T-helper 2 cell treated with Interferon-gamma antibody and Interleukin-4, amounts not matched to agents 5 μg/mL and 100 μg/mL, for 36 hours (primary cell): Measurements from ENCODE around the gene PSAP.
"Not testable (repeated sequence)": the region's sequence is repeated elsewhere in the genome, so short reads cannot be mapped to it uniquely, and the experiment has no call there.

Experiments used
- DNase-seq: peaks from one replicate; pipeline ENCODE4 v3.0.0; 2021; ENCODE audit warnings: low spot score
- H3K27ac Mint-ChIP-seq: one replicate; pipeline ENCODE4 v1.8.0; 2021; ENCODE audit warnings: mild to moderate bottlenecking, mixed read lengths
- H3K27me3 Mint-ChIP-seq: one replicate; pipeline ENCODE4 v1.8.0; 2021; ENCODE audit warnings: low read depth, mixed read lengths
- H3K36me3 Mint-ChIP-seq: one replicate; pipeline ENCODE4 v1.8.0; 2021; ENCODE audit warnings: low read depth, mixed read lengths
- H3K4me1 Mint-ChIP-seq: one replicate; pipeline ENCODE4 v1.8.0; 2021; ENCODE audit warnings: low read depth, mixed read lengths
- H3K4me3 Mint-ChIP-seq: one replicate; pipeline ENCODE4 v1.8.0; 2022; ENCODE audit warnings: mild to moderate bottlenecking, moderate library complexity, mixed read lengths
- H3K9me3 Mint-ChIP-seq: one replicate; pipeline ENCODE4 v1.8.0; 2021; ENCODE audit warnings: mixed read lengths

The PSAP gene

DNA sequence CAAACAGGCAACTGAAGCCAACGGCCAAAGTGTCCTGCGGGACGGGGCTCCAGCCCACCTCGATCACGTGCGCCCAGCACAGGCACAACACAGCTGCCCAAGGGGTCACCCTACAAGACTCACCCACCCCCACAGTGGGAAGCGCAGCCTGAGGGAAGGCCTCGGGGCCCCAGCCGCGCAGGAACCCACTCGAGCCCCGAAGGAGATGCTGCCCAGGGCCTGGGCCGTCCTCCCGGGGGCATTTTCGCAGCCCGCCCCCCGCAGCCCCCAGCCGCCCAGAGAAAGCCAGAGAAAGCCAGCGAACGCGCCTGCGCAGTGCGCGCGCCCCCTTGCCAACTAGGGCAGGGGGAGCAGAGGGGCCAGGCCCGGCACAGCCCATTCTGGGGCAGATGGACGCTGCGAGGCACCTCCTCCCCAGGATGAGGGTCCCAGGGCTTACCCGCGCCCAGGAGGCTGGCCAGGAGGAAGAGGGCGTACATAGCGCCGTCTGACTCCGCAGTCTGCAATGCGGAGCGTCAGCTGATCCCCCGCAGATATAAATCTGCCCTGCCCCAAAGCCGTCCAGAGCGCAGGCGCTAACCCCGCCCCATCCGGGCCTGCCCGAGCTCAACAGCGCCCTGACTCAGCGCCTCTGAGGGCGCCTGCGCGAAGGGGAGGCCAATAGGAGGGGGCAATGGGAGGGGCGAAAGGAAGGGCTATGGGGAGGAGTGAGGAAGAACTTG, at the start of gene PSAP:
PSAP (minus strand) TSS at position 509 of the 722 bp plus-strand sequence; CDS start at position 479, 30 bp downstream.
- Mint-ChIP-seq H3K9me3 (peaks cover 4% of the 10 kb centered on the region), H3K27ac (peak within 1 kb of the TSS; percentile 80), H3K4me3 (peak within 1 kb of the TSS; percentile 96), H3K36me3 (peaks cover 8% of the 10 kb centered on the region), H3K27me3 (no peaks in the 10 kb centered on the region), H3K4me1 (peaks cover 27% of the 10 kb centered on the region)
- DNase-seq = peak; percentile 99

DNA sequence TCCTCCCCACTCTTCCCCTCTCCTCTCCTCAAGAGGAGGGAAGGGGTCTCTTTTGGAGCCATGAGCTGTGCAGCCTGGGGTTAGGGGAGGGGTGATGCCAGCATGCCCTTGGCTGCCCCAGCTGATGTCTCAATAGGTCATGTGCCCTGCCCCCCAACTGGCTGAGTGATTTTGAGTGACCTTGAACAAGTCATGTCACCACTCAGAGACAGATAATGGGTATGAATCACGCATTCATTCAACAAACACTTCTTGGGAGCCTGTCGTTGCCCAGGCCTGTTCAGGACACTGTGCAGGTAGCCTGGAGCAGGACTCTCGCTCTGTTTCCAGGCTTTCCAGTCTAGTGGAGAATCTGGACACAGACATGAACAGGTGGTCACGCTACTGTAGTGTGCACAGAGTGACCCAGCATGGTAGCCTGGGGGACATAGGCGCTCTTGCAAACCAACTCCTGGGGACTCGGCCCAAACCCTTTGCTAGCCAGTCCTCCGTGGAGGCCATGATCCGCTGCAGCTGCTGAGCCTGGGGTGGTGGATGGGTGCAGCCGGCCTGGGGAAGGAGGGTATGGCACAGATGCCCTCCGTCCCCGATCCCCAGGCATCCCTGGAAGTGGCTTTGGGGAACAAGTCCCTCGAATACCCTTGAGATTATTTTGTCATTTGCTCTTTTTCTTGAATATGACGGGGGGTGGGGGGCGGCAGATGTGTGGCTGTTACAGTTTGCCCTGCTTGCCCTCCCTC, 49.6 kb upstream of the PSAP start:
- Mint-ChIP-seq H3K27ac (no peak overlapping the region), H3K9me3 (no peaks in the 10 kb centered on the region), H3K4me1 (no peaks in the 10 kb centered on the region), H3K4me3 (no peak overlapping the region), H3K27me3 (no peaks in the 10 kb centered on the region), H3K36me3 (no peaks in the 10 kb centered on the region)
- no peak for DNase-seq

DNA sequence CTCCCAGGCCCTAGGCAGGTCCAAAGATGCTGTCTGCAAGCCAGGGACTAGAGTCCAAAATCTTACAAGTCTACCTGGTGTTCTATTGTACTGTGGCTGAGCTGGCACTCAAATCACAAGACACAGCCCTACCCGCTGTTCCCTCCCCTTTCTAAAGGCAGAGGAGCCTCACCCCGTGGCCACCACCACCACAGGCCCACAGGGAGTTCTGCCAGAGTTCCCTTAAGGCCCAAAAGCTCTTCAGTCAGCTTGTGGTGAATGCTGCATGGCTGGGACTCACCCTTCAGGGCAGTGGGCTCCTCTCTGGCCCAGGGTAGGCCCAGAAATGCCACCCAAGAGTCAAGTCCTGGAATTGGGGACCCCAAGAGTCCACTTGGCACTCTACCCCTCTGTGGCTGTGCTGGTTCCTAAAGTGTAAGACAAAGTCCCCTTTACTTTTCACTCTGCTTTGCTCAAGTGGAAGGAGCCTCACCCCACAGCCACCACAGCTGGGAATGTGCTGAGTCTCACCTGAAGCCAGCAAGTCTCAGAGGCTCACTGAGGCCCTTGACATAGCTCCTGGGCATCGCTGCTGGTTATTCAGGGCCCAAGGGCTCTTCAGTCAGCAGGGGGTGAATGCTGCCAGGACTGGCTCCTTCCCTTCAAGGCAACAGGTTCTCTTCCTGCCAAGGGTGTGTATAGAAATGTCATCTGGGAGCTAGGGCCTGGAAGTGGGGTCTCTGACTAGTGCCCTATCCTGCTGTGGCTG, 48.8 kb upstream of the PSAP start:
- H3K36me3 Mint-ChIP-seq = no peaks in the 10 kb centered on the region
- H3K27me3 Mint-ChIP-seq = no peaks in the 10 kb centered on the region
- no peak overlapping the region for H3K4me3 Mint-ChIP-seq
- no peak overlapping the region for H3K27ac Mint-ChIP-seq
- no peak for DNase-seq
- no peaks in the 10 kb centered on the region for H3K4me1 Mint-ChIP-seq
- no peaks in the 10 kb centered on the region for H3K9me3 Mint-ChIP-seq

DNA sequence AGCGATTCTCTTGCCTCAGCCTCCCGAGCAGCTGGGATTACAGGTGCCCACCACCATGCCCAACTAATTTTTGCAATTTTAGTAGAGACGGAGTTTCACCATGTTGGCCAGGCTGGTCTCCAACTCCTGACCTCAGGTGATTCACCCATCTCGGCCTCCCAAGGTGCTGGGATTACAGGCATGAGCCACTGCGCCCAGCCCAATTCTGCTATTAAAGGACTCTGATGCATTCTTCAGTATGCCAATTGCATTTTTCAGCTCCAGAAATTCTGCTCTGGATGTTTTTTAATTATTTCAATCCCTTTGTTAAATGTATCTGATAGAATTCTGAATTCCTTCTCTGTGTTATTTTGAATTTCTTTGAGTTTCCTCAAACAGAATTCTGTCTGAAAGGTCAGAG, 47.3 kb upstream of the PSAP start:
- H3K36me3 Mint-ChIP-seq, H3K27me3 Mint-ChIP-seq, H3K4me3 Mint-ChIP-seq, H3K27ac Mint-ChIP-seq, H3K9me3 Mint-ChIP-seq, DNase-seq, H3K4me1 Mint-ChIP-seq: not testable (repeated sequence)

DNA sequence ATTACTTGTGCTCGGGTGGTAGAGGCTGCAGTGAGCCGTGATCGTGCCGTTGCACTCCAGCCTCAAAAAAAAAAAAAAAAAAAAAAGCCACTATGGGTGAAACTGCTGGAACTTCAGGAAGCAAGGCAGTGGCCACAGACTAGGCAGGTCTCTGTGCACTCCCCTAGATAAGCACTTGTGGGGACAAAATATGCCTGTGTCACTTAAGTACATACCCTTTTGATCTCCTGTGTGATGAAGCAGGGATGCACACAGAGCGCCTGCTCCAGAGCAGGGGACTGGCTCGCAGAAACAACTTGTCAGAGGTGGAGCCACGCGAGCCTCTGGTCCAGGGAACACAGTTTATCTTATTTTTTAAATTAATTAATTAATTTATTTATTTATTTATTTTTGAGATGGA, 42.9 kb upstream of the PSAP start:
- H3K27ac Mint-ChIP-seq = no peak overlapping the region
- no peaks in the 10 kb centered on the region for H3K9me3 Mint-ChIP-seq
- peaks cover 4% of the 10 kb centered on the region for H3K4me1 Mint-ChIP-seq

DNA sequence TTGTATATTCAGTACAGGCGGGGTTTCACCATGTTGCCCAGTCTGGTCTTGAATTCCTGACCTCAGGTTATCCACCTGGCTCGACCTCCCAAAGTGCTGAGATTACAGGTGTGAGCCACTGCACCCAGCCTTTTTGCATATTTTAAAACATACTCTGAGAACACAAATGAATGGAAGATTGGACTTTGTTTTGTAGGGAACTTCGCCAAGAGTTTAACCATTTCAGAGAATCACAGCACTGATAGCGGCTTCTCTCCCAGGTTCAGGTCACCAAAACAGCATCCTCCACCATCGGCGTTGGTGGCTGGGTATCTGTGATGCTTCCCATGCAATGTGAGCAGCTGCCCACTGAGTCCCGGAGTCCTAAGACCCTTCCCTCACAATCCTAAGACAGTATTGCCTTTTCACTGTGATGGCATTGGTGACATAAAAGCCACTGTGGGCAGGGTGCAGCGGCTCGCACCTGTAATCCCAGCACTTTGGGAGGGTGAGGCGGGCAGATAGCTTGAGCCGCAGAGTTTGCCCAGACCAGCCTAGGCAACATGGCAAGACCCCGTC, 42.3 kb upstream of the PSAP start:
- peaks cover 9% of the 10 kb centered on the region for H3K4me1 Mint-ChIP-seq
- H3K9me3 Mint-ChIP-seq = no peaks in the 10 kb centered on the region
- no peak for DNase-seq
- no peak overlapping the region for H3K4me3 Mint-ChIP-seq
- H3K36me3 Mint-ChIP-seq = no peaks in the 10 kb centered on the region
- H3K27ac Mint-ChIP-seq = no peak overlapping the region
- peaks cover 19% of the 10 kb centered on the region for H3K27me3 Mint-ChIP-seq

More for the DNA sequence above, 42.9 kb upstream of the PSAP start:
- H3K36me3 Mint-ChIP-seq = no peaks in the 10 kb centered on the region
- no peak overlapping the region for H3K4me3 Mint-ChIP-seq
- no peak for DNase-seq
- peaks cover 14% of the 10 kb centered on the region for H3K27me3 Mint-ChIP-seq

DNA sequence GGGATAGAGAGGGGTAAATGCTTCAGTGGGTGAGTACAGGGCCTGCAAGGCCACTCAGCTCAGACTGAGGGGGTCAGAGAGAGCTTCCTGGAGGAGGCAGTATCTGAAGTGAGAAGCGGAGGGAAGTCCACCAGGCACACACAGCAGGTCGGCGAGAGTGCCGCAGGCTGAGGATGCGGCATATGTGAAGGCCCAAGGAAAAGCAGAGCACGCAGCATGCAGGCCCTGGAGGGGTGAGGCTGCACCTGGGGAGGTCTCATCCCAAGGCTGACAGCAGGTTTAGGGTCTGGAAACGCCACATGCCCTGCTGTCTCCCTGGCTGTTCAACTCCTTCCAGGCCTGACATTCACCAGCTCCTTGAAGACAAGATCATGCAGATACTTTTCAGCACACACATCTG, 40.4 kb upstream of the PSAP start:
- H3K27me3 Mint-ChIP-seq = peaks cover 30% of the 10 kb centered on the region
- H3K4me3 Mint-ChIP-seq = no peak overlapping the region
- no peaks in the 10 kb centered on the region for H3K36me3 Mint-ChIP-seq
- H3K9me3 Mint-ChIP-seq = no peaks in the 10 kb centered on the region
- no peak overlapping the region for H3K27ac Mint-ChIP-seq
- DNase-seq = no peak
- peaks cover 9% of the 10 kb centered on the region for H3K4me1 Mint-ChIP-seq

DNA sequence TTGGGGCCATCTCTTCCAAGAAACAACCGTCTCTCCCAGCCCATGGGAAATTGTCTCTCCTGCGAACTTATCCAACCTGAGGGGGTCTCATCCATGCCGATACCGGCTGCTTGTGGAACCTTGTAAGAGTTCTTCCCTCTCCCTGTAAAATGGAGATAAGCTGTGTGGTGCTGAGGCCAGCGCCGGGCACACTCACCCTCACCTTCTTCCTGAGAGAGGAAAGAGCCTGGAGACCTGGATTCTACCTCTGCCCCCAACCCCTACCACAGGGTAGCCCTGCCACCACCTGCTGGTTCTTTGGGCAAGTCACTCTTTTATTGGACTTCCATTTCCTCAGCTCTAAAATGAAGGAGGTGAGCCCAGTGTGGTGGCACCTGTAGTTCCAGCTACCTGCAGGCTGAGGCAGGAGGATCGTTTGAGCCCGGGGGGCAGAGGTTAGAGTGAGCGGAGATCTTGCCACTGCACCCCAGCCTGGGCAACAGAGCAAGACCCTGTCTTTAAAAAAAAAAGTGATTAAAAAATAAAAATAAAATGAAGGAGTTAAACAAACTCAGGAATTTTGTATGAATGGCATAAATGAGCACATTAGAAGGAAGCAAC, 38.4 kb upstream of the PSAP start:
- H3K9me3 Mint-ChIP-seq = no peaks in the 10 kb centered on the region
- no peak overlapping the region for H3K27ac Mint-ChIP-seq
- peaks cover 9% of the 10 kb centered on the region for H3K4me1 Mint-ChIP-seq
- peak overlapping the region; percentile 83 for H3K4me3 Mint-ChIP-seq
- no peak for DNase-seq
- peaks cover 30% of the 10 kb centered on the region for H3K27me3 Mint-ChIP-seq
- no peaks in the 10 kb centered on the region for H3K36me3 Mint-ChIP-seq

DNA sequence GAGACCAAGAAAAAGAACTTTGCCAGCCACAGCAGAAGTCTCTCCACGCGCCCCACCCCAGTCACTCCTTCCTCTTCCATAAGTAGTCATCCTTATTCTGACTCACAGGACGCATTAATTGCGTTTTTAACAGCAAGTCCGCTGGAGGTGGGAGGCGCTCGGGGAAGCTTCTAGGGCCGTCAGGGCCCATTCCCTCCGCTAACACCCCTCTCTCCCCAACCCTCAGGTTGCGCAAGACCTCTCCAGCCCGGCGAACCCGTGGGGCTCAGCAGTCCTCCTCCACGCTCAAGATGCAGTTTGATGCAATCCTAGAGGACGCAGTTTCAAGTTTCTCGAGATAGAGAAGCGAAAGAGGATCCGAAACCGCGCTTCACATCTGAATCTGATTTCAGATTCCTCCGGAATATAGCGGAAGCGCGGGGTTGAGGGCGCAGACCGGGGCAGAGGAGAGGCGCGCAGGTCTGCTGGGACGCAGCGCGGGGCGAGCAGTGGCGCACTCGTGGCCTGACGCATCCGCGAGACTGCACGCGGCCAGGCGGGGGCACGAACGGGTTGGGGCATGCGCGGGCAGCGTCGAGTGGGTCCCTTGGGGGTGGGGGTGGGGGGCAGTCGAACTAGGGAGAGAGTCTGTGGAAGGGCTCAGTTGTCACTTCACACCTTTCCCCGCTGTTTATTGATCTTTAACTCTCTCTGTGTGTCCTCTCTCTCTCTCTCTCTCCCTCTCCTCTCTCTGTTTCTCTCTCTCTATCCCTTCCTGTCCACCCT, 37.8 kb upstream of the PSAP start:
- peaks cover 9% of the 10 kb centered on the region for H3K4me1 Mint-ChIP-seq
- peak overlapping the region; percentile 21 for H3K27ac Mint-ChIP-seq
- peak overlapping the region; percentile 83 for H3K4me3 Mint-ChIP-seq
- peak; percentile 67 for DNase-seq
- peaks cover 30% of the 10 kb centered on the region for H3K27me3 Mint-ChIP-seq
- H3K36me3 Mint-ChIP-seq = no peaks in the 10 kb centered on the region
- no peaks in the 10 kb centered on the region for H3K9me3 Mint-ChIP-seq

DNA sequence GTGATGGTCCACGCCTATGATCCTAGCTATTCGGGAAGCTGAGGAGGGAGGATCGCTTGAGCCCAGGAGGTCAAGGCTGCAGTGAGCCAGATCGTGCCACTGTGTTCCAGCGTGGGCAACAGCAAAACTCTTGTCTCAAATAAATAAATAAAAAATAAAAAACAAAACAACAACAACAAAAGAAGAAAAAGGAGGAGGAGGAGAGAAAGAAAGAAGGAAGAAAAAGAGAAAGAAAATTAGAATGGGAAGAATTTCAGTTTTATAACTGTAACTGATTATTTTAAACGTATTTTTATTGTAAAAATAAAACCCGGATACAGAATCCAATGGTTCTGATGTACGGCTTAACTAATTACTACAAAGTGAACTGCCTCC, 37.2 kb upstream of the PSAP start:
- Mint-ChIP-seq H3K27me3 (peaks cover 30% of the 10 kb centered on the region), H3K4me3 (peak overlapping the region; percentile 83), H3K36me3 (no peaks in the 10 kb centered on the region), H3K4me1 (peaks cover 12% of the 10 kb centered on the region), H3K27ac (no peak overlapping the region), H3K9me3 (no peaks in the 10 kb centered on the region)
- DNase-seq = no peak

DNA sequence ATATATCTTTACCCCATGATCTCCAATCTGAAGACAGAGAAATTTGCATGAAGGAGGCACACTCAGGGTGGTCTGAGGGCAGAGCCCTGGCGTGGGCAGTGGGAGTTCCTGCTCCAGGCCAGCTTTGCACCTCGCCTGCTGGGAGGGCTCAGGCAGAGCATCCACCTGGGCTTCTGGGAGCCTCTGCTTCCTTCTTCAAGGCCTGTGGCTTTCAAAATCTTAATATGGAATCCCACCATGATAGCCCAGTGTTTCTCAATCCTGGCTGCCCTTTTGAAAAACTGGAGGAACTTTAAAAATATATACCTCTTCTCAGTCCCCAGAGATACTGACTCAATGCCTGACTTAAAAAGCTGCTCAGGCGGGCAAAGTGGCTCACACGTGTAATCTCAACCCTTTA, 36.7 kb upstream of the PSAP start:
- Mint-ChIP-seq H3K27ac (no peak overlapping the region), H3K4me3 (peak overlapping the region; percentile 83), H3K36me3 (no peaks in the 10 kb centered on the region), H3K4me1 (peaks cover 12% of the 10 kb centered on the region), H3K27me3 (peaks cover 30% of the 10 kb centered on the region), H3K9me3 (no peaks in the 10 kb centered on the region)
- DNase-seq = no peak

DNA sequence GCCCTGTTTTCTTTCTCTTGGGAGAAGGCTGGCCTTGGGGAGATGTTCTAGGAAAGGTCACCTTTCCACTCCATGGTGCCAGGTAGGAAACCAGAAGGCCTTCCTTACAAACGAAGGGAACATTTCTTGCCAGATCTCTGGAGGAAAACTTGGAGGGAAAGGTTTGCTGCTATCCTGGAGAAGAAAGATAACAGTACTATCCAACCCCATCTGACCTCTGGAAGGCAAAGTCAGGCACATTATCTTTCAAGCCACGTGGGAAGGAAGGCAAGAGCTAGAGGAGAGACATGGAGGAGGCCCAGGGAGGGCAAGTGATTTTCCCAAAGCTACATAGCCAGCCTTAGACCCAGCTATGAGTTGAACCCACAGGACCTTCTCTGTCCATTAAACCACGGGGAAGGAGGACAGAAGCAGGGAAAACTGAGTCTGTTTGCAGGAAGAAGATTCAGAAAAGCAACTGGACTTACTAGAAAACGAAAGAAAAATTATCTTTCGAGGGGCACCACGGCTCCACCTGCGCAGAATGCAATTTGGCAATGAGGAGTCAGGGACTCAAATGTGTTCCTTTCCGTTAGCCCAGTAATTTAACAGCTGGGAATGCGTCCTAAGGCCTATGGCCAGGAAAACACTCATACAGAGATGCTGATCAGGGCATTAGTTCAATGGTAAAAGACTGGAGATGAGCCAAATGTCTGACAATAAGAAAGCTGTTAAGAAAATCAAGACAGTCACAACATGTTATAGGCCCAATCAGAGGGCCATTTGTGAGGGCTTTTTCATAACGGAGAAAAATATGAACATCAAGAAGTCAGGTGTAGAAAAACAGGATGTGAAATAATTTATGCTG, 32.0 kb upstream of the PSAP start:
- Mint-ChIP-seq H3K36me3 (no peaks in the 10 kb centered on the region), H3K4me3 (no peak overlapping the region), H3K4me1 (peaks cover 9% of the 10 kb centered on the region), H3K27me3 (peaks cover 9% of the 10 kb centered on the region), H3K27ac (no peak overlapping the region), H3K9me3 (no peaks in the 10 kb centered on the region)
- no peak for DNase-seq
